Esophagus muscularis mucosa (tissue), 3 donors: Measurements from ENCODE around the gene SLC25A30.

Experiments
- POLR2A ChIP-seq: fragments of 450-650 bp; IDR thresholded peaks from one replicate; pipeline ENCODE4 v1.6.1; 2017; ENCODE audit warnings: antibody characterized with exemption, moderate library complexity, mild to moderate bottlenecking, low read depth
- TF ChIP-seq, protein P1 (sequence below), 3 experiments: fragments of 200-600 bp in 2 of 3; fragments of 450-650 bp in 1 of 3; sonication (generic) in 2 of 3; IDR thresholded peaks; one replicate each; pipeline ENCODE4 v1.5.1; 2017 to 2019; ENCODE audit warnings: antibody characterized with exemption in 3 of 3, mild to moderate bottlenecking in 2 of 3, moderate library complexity in 1 of 3

DNA sequence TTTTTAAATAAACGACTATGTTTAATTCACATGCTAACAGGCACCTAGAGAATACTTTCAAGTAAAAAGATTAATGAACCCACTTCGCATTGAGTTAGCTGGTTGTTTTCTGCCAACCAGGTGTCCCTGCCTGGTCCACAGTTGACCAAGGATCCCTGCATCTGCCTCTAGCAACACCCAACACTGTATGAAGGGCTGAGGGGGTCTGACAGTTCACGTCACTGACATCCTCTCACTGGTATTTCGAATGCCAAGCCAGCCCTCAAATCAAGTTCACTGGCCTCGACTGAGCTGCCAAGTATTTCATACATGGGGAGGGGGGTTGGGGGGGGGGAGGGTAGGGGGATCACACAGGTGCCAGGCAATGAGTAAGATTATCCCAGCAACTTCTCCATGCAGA is 25.4 kb downstream of the SLC25A30 start:
- TF ChIP-seq, protein P1, sequence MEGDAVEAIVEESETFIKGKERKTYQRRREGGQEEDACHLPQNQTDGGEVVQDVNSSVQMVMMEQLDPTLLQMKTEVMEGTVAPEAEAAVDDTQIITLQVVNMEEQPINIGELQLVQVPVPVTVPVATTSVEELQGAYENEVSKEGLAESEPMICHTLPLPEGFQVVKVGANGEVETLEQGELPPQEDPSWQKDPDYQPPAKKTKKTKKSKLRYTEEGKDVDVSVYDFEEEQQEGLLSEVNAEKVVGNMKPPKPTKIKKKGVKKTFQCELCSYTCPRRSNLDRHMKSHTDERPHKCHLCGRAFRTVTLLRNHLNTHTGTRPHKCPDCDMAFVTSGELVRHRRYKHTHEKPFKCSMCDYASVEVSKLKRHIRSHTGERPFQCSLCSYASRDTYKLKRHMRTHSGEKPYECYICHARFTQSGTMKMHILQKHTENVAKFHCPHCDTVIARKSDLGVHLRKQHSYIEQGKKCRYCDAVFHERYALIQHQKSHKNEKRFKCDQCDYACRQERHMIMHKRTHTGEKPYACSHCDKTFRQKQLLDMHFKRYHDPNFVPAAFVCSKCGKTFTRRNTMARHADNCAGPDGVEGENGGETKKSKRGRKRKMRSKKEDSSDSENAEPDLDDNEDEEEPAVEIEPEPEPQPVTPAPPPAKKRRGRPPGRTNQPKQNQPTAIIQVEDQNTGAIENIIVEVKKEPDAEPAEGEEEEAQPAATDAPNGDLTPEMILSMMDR (IDR thresholded peaks at IDR 0.05): no peak
- no peak for TF ChIP-seq POLR2A
